CD4-positive, alpha-beta T cell (primary cell): ENCODE data around the gene OR2F2. TPM values are rescaled to one million over a fixed set of nuclear protein-coding genes. Genes with fewer than 3 reads are reported as not detected.

Source experiments
- ATAC-seq: fragments of 200-7000 bp; cut with Tn5 transposase; one replicate; pipeline ENCODE4 v1.10.0; 2022; ENCODE audit warnings: mild to moderate bottlenecking; ENCODE audit not compliant: poor library complexity
- CTCF ChIA-PET: fragments of 350-600 bp; sonication (Branson Sonifier 250); formaldehyde crosslinking; loops from one replicate; lab custom pipeline; 2021; ENCODE audit warnings: antibody characterized with exemption, inconsistent platforms; lab: Charles Lee
- POLR2A ChIA-PET: fragments of 350-600 bp; sonication (Branson Sonifier 250); formaldehyde crosslinking; loops from one replicate; lab custom pipeline; 2021; ENCODE audit warnings: antibody characterized with exemption, inconsistent platforms; lab: Charles Lee
- DNase-seq, 14 experiments: peaks; one replicate each; pipeline ENCODE4 v3.0.0-alpha.2; 2013 to 2020; ENCODE audit warnings: mixed read lengths in 2 of 14
- H3K27ac ChIP-seq, 2 donors: one replicate each; pipeline versions ENCODE4 v1.5.1 to v1.7.0; 2013; ENCODE audit warnings: low read length in 2 of 2, low read depth in 1 of 2, mild to moderate bottlenecking in 1 of 2
- H3K27me3 ChIP-seq, 2 experiments: 1 replicate in 1 of 2; 2 replicates in 1 of 2; pipeline versions ENCODE4 v1.6.1 to v1.7.0; 2013; ENCODE audit warnings: low read length in 2 of 2, control low read depth in 1 of 2, mild to moderate bottlenecking in 1 of 2, moderate library complexity in 1 of 2; ENCODE audit not compliant: insufficient read depth in 2 of 2, control insufficient read depth in 1 of 2
- H3K36me3 ChIP-seq: one replicate; pipeline ENCODE4 v1.6.1; 2013; ENCODE audit warnings: low read length, control low read depth; ENCODE audit not compliant: insufficient read depth
- H3K4me1 ChIP-seq: one replicate; pipeline ENCODE4 v1.6.1; 2013; ENCODE audit warnings: low read length, control low read depth; ENCODE audit not compliant: insufficient read depth
- H3K4me3 ChIP-seq: one replicate; pipeline ENCODE4 v1.5.1; 2013; ENCODE audit warnings: mild to moderate bottlenecking, low read length, moderate library complexity
- H3K9me3 ChIP-seq, 2 experiments: 1 replicate in 1 of 2; 2 replicates in 1 of 2; pipeline versions ENCODE4 v1.6.1 to v1.7.0; 2013; ENCODE audit warnings: low read length in 2 of 2, mild to moderate bottlenecking in 2 of 2, control low read depth in 1 of 2, moderate library complexity in 1 of 2; ENCODE audit not compliant: control insufficient read depth in 1 of 2, insufficient read depth in 1 of 2
- H3K27ac Mint-ChIP-seq: one replicate; pipeline ENCODE4 v1.8.0; 2020; ENCODE audit warnings: mixed read lengths
- H3K27me3 Mint-ChIP-seq: one replicate; pipeline ENCODE4 v1.8.0; 2021; ENCODE audit warnings: mixed read lengths
- H3K36me3 Mint-ChIP-seq: one replicate; pipeline ENCODE4 v1.8.0; 2021; ENCODE audit warnings: low read depth, mixed read lengths
- H3K4me1 Mint-ChIP-seq: one replicate; pipeline ENCODE4 v1.8.0; 2021; ENCODE audit warnings: low read depth, mixed read lengths
- H3K4me3 Mint-ChIP-seq: one replicate; pipeline ENCODE4 v1.8.0; 2020; ENCODE audit warnings: mild to moderate bottlenecking, mixed read lengths
- H3K9me3 Mint-ChIP-seq: one replicate; pipeline ENCODE4 v1.8.0; 2020; ENCODE audit warnings: mixed read lengths
- intact Hi-C, 2 experiments: fragments of 100-400 bp; cut with DNase I in 1 of 2; cut with micrococcal nuclease in 1 of 2; formaldehyde crosslinking; loops; one replicate each; pipeline versions ENCODE4 v1.15.1 to v1.9.0; 2023 to 2025; cut with DNase I, micrococcal nuclease
- total RNA-seq, 174 experiments: library from RNA in 2 of 174; stranded (reverse) in 2 of 174; gene quantifications; one replicate each; pipeline ENCODE4 v1.2.3 and lab custom pipeline; 2021 to 2026
- TF ChIP-seq, protein P1 (sequence below): fragments of 200-600 bp; IDR thresholded peaks from one replicate; pipeline ENCODE4 v1.8.0; 2022; ENCODE audit warnings: antibody characterized with exemption, mild to moderate bottlenecking

Gene OR2F2
- total RNA-seq, 2 experiments from 2014 or later: not detected

DNA sequence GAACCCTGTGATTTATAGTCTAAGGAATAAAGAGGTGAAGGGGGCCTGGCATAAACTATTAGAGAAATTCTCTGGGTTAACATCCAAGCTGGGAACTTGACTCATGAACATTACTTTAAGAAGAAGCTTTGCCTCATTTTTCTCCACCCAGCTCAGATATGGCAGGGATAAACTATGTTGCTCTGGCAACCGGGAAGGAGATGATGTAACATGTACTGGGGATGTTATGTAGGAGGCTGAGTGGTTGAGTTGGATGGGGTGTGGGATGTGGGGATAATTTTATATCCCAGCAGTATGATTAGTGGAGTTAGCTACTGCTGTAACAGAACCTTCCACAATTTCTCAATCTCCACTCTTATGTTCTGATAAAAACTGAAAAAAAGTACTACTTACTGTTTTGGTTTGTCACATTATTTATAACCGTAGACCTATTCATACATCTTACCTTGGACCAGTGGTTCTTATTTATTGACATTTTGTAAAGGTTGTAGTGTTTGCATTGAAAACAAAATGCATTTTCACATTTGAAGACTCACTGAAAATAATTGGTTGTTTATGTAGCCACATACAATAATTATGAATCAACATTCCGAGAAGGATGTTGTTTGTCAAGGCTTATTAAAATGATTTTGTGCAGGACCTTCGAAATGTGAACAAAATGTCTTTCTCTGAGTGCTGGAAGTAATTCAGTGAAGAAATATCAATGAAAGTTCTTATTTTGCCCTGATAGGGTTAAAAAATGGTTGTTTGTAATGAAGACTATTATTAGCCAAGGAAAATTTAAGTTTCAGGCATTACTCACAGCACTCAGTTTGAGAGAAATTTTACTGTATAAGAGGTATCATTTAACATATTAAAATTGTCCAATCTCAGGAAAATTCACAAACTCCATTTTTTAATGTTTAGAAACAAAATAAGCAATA, 1.3 kb downstream of the OR2F2 start:
- H3K27ac ChIP-seq: no peak overlapping the region
- H3K4me3 ChIP-seq: no peak overlapping the region
- H3K4me1 ChIP-seq: no peaks in the 10 kb centered on the region
- H3K27me3 ChIP-seq: peaks cover 0 to 8% of the 10 kb centered on the region in 2 experiments
- peaks cover 5 to 6% of the 10 kb centered on the region in 2 experiments for H3K9me3 ChIP-seq
- ATAC-seq (no peak), DNase-seq (no peak)
- H3K36me3 Mint-ChIP-seq: no peaks in the 10 kb centered on the region
- H3K27me3 Mint-ChIP-seq: no peaks in the 10 kb centered on the region
- H3K4me1 Mint-ChIP-seq: no peaks in the 10 kb centered on the region
- no peak overlapping the region for H3K27ac Mint-ChIP-seq
- no peak overlapping the region for H3K4me3 Mint-ChIP-seq
- intact Hi-C loops: no loop called here
- H3K9me3 Mint-ChIP-seq: no peaks in the 10 kb centered on the region
- TF ChIP-seq, protein P1, sequence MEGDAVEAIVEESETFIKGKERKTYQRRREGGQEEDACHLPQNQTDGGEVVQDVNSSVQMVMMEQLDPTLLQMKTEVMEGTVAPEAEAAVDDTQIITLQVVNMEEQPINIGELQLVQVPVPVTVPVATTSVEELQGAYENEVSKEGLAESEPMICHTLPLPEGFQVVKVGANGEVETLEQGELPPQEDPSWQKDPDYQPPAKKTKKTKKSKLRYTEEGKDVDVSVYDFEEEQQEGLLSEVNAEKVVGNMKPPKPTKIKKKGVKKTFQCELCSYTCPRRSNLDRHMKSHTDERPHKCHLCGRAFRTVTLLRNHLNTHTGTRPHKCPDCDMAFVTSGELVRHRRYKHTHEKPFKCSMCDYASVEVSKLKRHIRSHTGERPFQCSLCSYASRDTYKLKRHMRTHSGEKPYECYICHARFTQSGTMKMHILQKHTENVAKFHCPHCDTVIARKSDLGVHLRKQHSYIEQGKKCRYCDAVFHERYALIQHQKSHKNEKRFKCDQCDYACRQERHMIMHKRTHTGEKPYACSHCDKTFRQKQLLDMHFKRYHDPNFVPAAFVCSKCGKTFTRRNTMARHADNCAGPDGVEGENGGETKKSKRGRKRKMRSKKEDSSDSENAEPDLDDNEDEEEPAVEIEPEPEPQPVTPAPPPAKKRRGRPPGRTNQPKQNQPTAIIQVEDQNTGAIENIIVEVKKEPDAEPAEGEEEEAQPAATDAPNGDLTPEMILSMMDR: no peak
- ChIA-PET CTCF (no interaction called here), POLR2A (no interaction called here)
- H3K36me3 ChIP-seq: no peaks in the 10 kb centered on the region

DNA sequence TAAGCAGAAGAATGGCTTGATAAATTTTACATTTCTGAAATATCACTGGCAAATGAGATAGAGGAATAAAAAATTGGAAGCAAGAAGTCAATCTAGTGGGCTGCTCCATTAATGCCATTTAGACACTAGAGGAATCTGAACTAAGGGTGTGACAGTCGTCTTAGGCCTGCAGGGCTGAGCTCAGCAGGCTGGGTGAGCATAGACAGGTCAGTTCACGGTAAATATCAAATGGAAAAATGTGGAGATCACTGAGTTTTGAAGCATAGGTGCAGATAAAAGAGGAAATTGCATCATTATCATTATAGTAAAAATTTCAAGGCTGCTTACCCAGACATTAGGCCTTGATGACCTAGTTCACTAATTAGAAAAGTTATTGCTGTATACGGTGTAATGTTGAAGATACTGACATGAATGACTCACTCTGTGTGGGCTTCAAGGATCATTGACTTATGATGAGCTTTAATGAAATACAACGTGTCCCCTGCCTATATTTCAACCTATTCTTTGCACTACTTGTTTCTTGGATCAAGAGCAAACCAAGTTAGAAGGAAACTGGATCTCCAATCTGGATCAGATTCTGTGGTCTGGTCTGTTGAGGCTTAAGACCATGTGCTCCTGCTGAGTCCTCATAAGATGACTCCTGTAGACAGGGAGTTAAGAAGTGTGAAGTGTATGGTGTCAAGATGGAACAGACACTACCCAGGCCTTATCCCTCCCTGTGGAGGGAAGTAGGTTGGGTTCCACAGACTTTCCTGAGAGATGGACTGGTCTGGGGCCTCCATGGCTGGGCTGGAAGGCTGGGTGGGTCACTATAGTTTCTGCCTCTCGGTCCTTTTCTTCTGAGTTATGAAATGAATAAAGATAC, 3.6 kb downstream of the OR2F2 start:
- H3K4me1 Mint-ChIP-seq: no peaks in the 10 kb centered on the region
- CTCF ChIA-PET: no interaction called here
- POLR2A ChIA-PET: no interaction called here
- Histone ChIP-seq H3K27me3 (peaks cover 0 to 8% of the 10 kb centered on the region in 2 experiments), H3K27ac (no peak overlapping the region), H3K9me3 (peaks cover 1 to 4% of the 10 kb centered on the region in 2 experiments), H3K4me3 (no peak overlapping the region), H3K4me1 (no peaks in the 10 kb centered on the region), H3K36me3 (no peaks in the 10 kb centered on the region)
- H3K36me3 Mint-ChIP-seq: no peaks in the 10 kb centered on the region
- H3K4me3 Mint-ChIP-seq: no peak overlapping the region
- no peak overlapping the region for H3K27ac Mint-ChIP-seq
- TF ChIP-seq, protein P1: no peak
- DNase-seq: no peak
- intact Hi-C loops: no loop called here
- peaks cover 16% of the 10 kb centered on the region for H3K27me3 Mint-ChIP-seq
- H3K9me3 Mint-ChIP-seq: no peaks in the 10 kb centered on the region
- ATAC-seq: no peak

DNA sequence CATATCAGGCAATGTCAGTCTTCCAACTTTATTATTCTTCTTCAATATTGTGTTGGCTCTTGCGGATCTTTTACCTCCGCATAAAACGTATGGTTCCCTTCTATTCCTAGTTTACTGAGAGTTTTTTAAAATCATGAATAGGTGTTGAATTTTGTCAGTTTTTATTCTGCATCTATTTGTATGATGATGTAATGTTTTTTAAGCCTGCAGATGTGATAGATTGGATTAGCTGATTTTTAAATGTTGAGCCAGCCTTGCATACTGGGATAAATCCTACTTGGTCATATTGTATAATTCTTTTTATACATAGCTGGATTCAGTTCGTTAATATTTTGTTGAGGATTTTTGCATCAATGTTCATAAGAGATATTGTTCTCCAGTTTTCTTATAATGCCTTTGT, 10.4 kb downstream of the OR2F2 start:
- H3K9me3 Mint-ChIP-seq: no peaks in the 10 kb centered on the region
- H3K4me1 Mint-ChIP-seq: no peaks in the 10 kb centered on the region
- H3K36me3 Mint-ChIP-seq: no peaks in the 10 kb centered on the region
- TF ChIP-seq, protein P1: no peak
- H3K27ac Mint-ChIP-seq: no peak overlapping the region
- no peaks in the 10 kb centered on the region for H3K36me3 ChIP-seq
- no peak overlapping the region for H3K4me3 Mint-ChIP-seq
- no peaks in the 10 kb centered on the region for H3K4me1 ChIP-seq
- ChIA-PET POLR2A (no interaction called here), CTCF (no interaction called here)
- intact Hi-C loops: loop anchor here in 1 of 2 experiments (10.0 kb wide), 1 partner anchor 149 kb away; no protein-coding TSS in a partner anchor
- H3K9me3 ChIP-seq: peaks cover 0 to 1% of the 10 kb centered on the region in 2 experiments
- DNase-seq (no peak), ATAC-seq (no peak)
- no peaks in the 10 kb centered on the region for H3K27me3 ChIP-seq
- H3K27me3 Mint-ChIP-seq: peaks cover 58% of the 10 kb centered on the region
- H3K27ac ChIP-seq: no peak overlapping the region
- no peak overlapping the region for H3K4me3 ChIP-seq
